Measurements from ENCODE around the gene CGREF1. TPM values are rescaled to one million over a fixed set of nuclear protein-coding genes. Genes with fewer than 3 reads are reported as not detected.

CGREF1 gene
- total RNA-seq, 4 donors from 2014 or later = 0.50 to 1.4 (median 0.92) TPM; not detected in 1

- H3K4me3 ChIP-seq = no peak overlapping the region
- WGBS = 94% methylated on average over 3 of the region's 7 CpGs
- intact Hi-C loops (cut with DNase I) = no loop called here
- TF ChIP-seq EP300 (IDR thresholded peaks at IDR 0.05) (no peak), POLR2A (IDR thresholded peaks at IDR 0.05; ENCODE audit: low read depth) (no peak), POLR2AphosphoS5 (IDR thresholded peaks at IDR 0.05) (no peak), CTCF (IDR thresholded peaks at IDR 0.05) (no peak)
- H3K36me3 ChIP-seq = peaks cover 9 to 12% (median 10%) of the 10 kb centered on the region in 4 donors
- peaks cover 0 to 3% (median 0%) of the 10 kb centered on the region in 4 donors for H3K27me3 ChIP-seq
- H3K9me3 ChIP-seq = no peaks in the 10 kb centered on the region
- no peak overlapping the region for H3K27ac ChIP-seq (replicated peaks in 1 of 4)
- peaks cover 9 to 23% (median 18%) of the 10 kb centered on the region in 4 donors for H3K4me1 ChIP-seq
- no peak for DNase-seq (ENCODE audit: extremely low spot score)
These were observed 17.8 kb upstream of the CGREF1 start for GRCh38 chr2:27136751-27137150.

- no peak overlapping the region for H3K4me3 ChIP-seq
- 94% methylated on average over 9 of the region's 12 CpGs for WGBS
- no peaks in the 10 kb centered on the region for H3K27me3 ChIP-seq
- DNase-seq (ENCODE audit: extremely low spot score) = no peak
- H3K4me1 ChIP-seq = peaks cover 9 to 23% (median 18%) of the 10 kb centered on the region in 4 donors
- no peaks in the 10 kb centered on the region for H3K9me3 ChIP-seq
- no peak overlapping the region for H3K27ac ChIP-seq (replicated peaks in 1 of 4)
- peaks cover 21 to 25% (median 22%) of the 10 kb centered on the region in 4 donors for H3K36me3 ChIP-seq
- TF ChIP-seq POLR2AphosphoS5 (IDR thresholded peaks at IDR 0.05) (no peak), CTCF (IDR thresholded peaks at IDR 0.05) (no peak), EP300 (IDR thresholded peaks at IDR 0.05) (no peak), POLR2A (IDR thresholded peaks at IDR 0.05; ENCODE audit: low read depth) (no peak)
- intact Hi-C loops (cut with DNase I) = loop anchor here (2.0 kb wide), 1 partner anchor 79 kb away; no protein-coding TSS in a partner anchor
These were observed 16.6 kb upstream of the CGREF1 start for GRCh38 chr2:27135478-27135955.

- Histone ChIP-seq H3K27me3 (no peaks in the 10 kb centered on the region), H3K36me3 (peaks cover 24 to 30% (median 28%) of the 10 kb centered on the region in 4 donors), H3K9me3 (no peaks in the 10 kb centered on the region), H3K4me3 (peak overlapping the region; percentile 80 to 93 (median 88)), H3K4me1 (peaks cover 9 to 23% (median 18%) of the 10 kb centered on the region in 4 donors), H3K27ac (replicated peaks in 1 of 4) (peak overlapping the region; percentile 87 to 93 (median 90))
- intact Hi-C loops (cut with DNase I) = loop anchor here (2.0 kb wide), 1 partner anchor 80 kb away; no protein-coding TSS in a partner anchor
- no peak for DNase-seq (ENCODE audit: extremely low spot score)
- whole genome bisulfite sequencing = 64% methylated on average over 28 of the region's 33 CpGs
- TF ChIP-seq CTCF (IDR thresholded peaks at IDR 0.05) (no peak), POLR2AphosphoS5 (IDR thresholded peaks at IDR 0.05) (no peak), EP300 (IDR thresholded peaks at IDR 0.05) (no peak), POLR2A (IDR thresholded peaks at IDR 0.05; ENCODE audit: low read depth) (no peak)
These were observed 16.0 kb upstream of the CGREF1 start for GRCh38 chr2:27134781-27135477.

GRCh38 chr2:27133905-27134780 is 15.2 kb upstream of the CGREF1 start, which contains the start of gene PREB:
Gene PREB, minus strand, starts transcription at chr2:27134636. Its CDS starts 215 bp downstream, at chr2:27134421.
- under 1% methylated on average over 12 of the region's 86 CpGs for WGBS
- intact Hi-C loops (cut with DNase I) = loop anchor here (2.0 kb wide), 1 partner anchor 81 kb away; no protein-coding TSS in a partner anchor
- TF ChIP-seq POLR2A (IDR thresholded peaks at IDR 0.05; ENCODE audit: low read depth) (peak; percentile 90), POLR2AphosphoS5 (IDR thresholded peaks at IDR 0.05) (peak; percentile 97 to 99), CTCF (IDR thresholded peaks at IDR 0.05) (peak in 1 of 3 experiments; percentile 15), EP300 (IDR thresholded peaks at IDR 0.05) (no peak)

More at GRCh38 chr2:27133905-27134780, 15.2 kb upstream of the CGREF1 start, which contains the start of gene PREB:
- Histone ChIP-seq H3K27me3 (no peaks in the 10 kb centered on the region), H3K36me3 (peaks cover 24 to 37% (median 34%) of the 10 kb centered on the region in 4 donors), H3K4me1 (peaks cover 9 to 23% (median 18%) of the 10 kb centered on the region in 4 donors), H3K27ac (replicated peaks in 1 of 4) (peak within 1 kb of the TSS; percentile 87 to 93 (median 90)), H3K4me3 (peak within 1 kb of the TSS; percentile 80 to 93 (median 88)), H3K9me3 (no peaks in the 10 kb centered on the region)
- DNase-seq (ENCODE audit: extremely low spot score) = peak; percentile 98
